Activated CD4-positive, alpha-beta memory T cell treated with anti-CD3 and anti-CD28 coated beads for 36 hours (primary cell): ENCODE results near the gene LRRC3. TPM values are rescaled to one million over a fixed set of nuclear protein-coding genes. Genes with fewer than 3 reads are reported as not detected.
A peak's percentile ranks its signal among the peaks of the same experiment; 100 is the strongest.

Source experiments
- CTCF ChIA-PET: fragments of 350-600 bp; sonication (Branson Sonifier 250); formaldehyde crosslinking; loops from one replicate; lab custom pipeline; 2021; ENCODE audit warnings: antibody characterized with exemption, inconsistent platforms; lab: Charles Lee
- POLR2A ChIA-PET: fragments of 350-600 bp; sonication (Branson Sonifier 250); formaldehyde crosslinking; loops from one replicate; lab custom pipeline; 2021; ENCODE audit warnings: antibody characterized with exemption; lab: Charles Lee
- DNase-seq: peaks from one replicate; pipeline ENCODE4 v3.0.0-alpha.2; 2020
- H3K27ac Mint-ChIP-seq: one replicate; pipeline ENCODE4 v1.8.0; 2021; ENCODE audit warnings: mixed read lengths
- H3K27me3 Mint-ChIP-seq: one replicate; pipeline ENCODE4 v1.8.0; 2021; ENCODE audit warnings: mixed read lengths
- H3K36me3 Mint-ChIP-seq: one replicate; pipeline ENCODE4 v1.8.0; 2021; ENCODE audit warnings: mixed read lengths
- H3K4me1 Mint-ChIP-seq: one replicate; pipeline ENCODE4 v1.8.0; 2021; ENCODE audit warnings: low read depth, mixed read lengths
- H3K4me3 Mint-ChIP-seq: one replicate; pipeline ENCODE4 v1.8.0; 2021; ENCODE audit warnings: mild to moderate bottlenecking, mixed read lengths
- H3K9me3 Mint-ChIP-seq: one replicate; pipeline ENCODE4 v1.8.0; 2021; ENCODE audit warnings: mixed read lengths
- intact Hi-C: fragments of 100-400 bp; cut with micrococcal nuclease; formaldehyde crosslinking; loops from one replicate; pipeline ENCODE4 v1.15.1; 2023
- total RNA-seq, 2 experiments: library from RNA; stranded (reverse); gene quantifications; one replicate each; pipeline ENCODE4 v1.2.3, GENCODE V29; 2021

The LRRC3 gene
- total RNA-seq, 2 experiments from 2014 or later: 2.6 to 2.8 TPM

GRCh38 chr21:44444286-44444931 lies 10.9 kb upstream of the LRRC3 start:
- ChIA-PET CTCF (interaction anchor here (1.0 kb wide), 1 partner anchor 298 kb away, joined by 3 read pairs; no protein-coding TSS in a partner anchor), POLR2A (no interaction called here)
- no peak overlapping the region for H3K4me3 Mint-ChIP-seq
- no peak overlapping the region for H3K27ac Mint-ChIP-seq
- no peaks in the 10 kb centered on the region for H3K4me1 Mint-ChIP-seq
- peaks cover 6% of the 10 kb centered on the region for H3K27me3 Mint-ChIP-seq
- no peaks in the 10 kb centered on the region for H3K36me3 Mint-ChIP-seq
- no peak for DNase-seq
- no peaks in the 10 kb centered on the region for H3K9me3 Mint-ChIP-seq
- intact Hi-C loops: no loop called here

- Mint-ChIP-seq H3K4me3 (no peak overlapping the region), H3K4me1 (no peaks in the 10 kb centered on the region), H3K27me3 (peaks cover 6% of the 10 kb centered on the region), H3K36me3 (no peaks in the 10 kb centered on the region), H3K27ac (no peak overlapping the region), H3K9me3 (no peaks in the 10 kb centered on the region)
- DNase-seq: no peak
- intact Hi-C loops: no loop called here
- ChIA-PET POLR2A (no interaction called here), CTCF (interaction anchor here (1.0 kb wide), 1 partner anchor 297 kb away, joined by 3 read pairs; no protein-coding TSS in a partner anchor)
Observed at GRCh38 chr21:44445145-44445812, 10.0 kb upstream of the LRRC3 start.

GRCh38 chr21:44448651-44449131 lies 6.6 kb upstream of the LRRC3 start:
- H3K4me3 Mint-ChIP-seq: no peak overlapping the region
- CTCF ChIA-PET: no interaction called here
- H3K9me3 Mint-ChIP-seq: peaks cover 6% of the 10 kb centered on the region
- peak overlapping the region; percentile 5 for H3K27ac Mint-ChIP-seq
- no peaks in the 10 kb centered on the region for H3K36me3 Mint-ChIP-seq
- POLR2A ChIA-PET: no interaction called here
- intact Hi-C loops: no loop called here
- no peaks in the 10 kb centered on the region for H3K4me1 Mint-ChIP-seq
- DNase-seq: no peak
- peaks cover 15% of the 10 kb centered on the region for H3K27me3 Mint-ChIP-seq

DNA sequence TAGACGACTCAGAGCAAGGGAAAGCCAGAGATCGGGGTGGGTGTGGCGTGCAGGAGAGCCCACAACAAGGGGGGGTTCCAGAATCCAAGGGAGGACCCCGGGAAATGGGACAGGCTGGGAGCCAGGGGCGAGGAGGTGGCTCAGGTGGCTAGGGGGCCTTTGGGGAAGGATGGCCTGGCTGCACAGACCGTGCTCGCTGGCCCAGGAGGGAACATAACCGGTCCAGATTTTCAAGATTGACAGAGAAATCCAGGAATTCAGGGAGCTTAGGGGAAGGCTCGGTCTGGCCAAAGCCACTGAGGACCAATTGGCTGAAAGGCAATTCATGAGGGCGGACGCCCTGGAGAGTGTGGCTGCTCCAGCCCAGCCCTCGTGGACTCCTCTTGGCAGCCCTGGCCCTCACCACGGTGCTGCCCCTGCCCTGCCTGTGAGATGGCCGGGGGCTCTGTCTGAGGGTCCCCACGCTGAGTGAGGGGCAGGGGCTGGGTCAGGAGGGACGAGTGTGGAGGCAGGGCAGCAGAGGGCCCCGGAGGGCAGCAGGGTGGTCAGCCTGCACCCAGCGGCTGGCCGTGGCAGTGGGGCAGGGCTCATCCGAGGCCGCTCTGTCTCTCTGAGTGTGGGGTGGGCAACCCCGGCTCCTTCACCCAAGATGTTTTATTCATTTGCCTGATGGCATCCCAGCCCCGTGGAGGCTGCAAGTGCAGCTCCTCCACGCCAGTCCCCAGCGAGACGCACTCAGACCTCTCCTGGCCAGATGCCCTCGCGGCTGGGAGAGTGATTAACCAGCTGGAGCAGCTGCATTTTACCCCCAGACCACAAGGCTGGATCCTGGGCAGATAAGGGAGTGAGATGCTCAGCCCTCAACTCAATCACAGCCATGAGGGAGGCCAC lies 5.6 kb upstream of the LRRC3 start:
- Mint-ChIP-seq H3K9me3 (peaks cover 12% of the 10 kb centered on the region), H3K36me3 (no peaks in the 10 kb centered on the region), H3K27me3 (peaks cover 15% of the 10 kb centered on the region), H3K4me1 (no peaks in the 10 kb centered on the region), H3K4me3 (no peak overlapping the region), H3K27ac (no peak overlapping the region)
- CTCF ChIA-PET: no interaction called here
- intact Hi-C loops: loop anchor here (10.0 kb wide), 1 partner anchor 115 kb away; the partner anchor contains the start of gene CFAP410
- DNase-seq: no peak
- POLR2A ChIA-PET: no interaction called here

DNA sequence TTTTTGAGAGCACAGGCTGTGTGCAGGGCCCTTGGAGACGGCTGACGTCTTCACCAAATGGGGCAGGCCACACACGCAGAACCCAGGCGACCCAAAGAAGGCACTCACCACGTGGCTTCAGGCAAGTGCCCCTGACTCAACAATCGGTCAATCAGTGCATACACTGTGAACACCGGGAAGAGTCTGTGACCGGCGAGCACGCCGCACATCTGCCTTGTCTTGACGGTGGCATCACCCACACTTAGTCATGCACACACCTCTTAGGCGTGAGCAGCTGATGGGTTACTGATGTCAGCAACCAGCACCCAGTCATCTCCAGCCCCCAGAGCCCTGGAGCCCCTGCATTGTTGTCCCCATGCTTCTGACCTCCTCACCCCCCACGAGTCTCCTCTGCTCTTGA lies 4.9 kb upstream of the LRRC3 start:
- intact Hi-C loops: loop anchor here (10.0 kb wide), 1 partner anchor 116 kb away; the partner anchor contains the start of gene CFAP410
- H3K4me3 Mint-ChIP-seq: no peak overlapping the region
- H3K4me1 Mint-ChIP-seq: no peaks in the 10 kb centered on the region
- H3K9me3 Mint-ChIP-seq: peaks cover 12% of the 10 kb centered on the region
- no peak for DNase-seq
- no peak overlapping the region for H3K27ac Mint-ChIP-seq
- H3K27me3 Mint-ChIP-seq: peaks cover 12% of the 10 kb centered on the region
- ChIA-PET POLR2A (no interaction called here), CTCF (no interaction called here)
- H3K36me3 Mint-ChIP-seq: no peaks in the 10 kb centered on the region

GRCh38 chr21:44450999-44451398 lies 4.3 kb upstream of the LRRC3 start:
- peaks cover 11% of the 10 kb centered on the region for H3K27me3 Mint-ChIP-seq

DNA sequence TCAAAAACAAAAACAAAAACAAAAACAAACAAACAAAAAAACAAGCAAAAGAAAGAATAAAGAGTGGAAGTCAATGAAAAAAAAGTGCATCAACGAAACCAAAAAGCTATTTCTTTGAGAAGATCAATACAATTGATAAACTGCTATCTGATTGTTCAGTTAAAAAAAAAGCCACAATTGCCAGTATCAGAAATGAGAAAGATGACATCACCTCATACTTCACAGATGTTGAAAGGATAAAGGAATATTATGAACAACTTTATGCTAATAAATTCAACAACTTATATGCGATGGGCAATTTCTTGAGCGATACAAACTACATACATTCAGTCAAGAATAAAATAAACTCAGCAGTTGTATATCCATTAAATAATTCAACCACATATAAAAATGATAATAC lies 2.2 kb upstream of the LRRC3 start:
- ChIA-PET CTCF (no interaction called here), POLR2A (no interaction called here)
- Mint-ChIP-seq H3K27ac (no peak overlapping the region), H3K36me3 (no peaks in the 10 kb centered on the region), H3K4me1 (no peaks in the 10 kb centered on the region), H3K27me3 (peaks cover 9% of the 10 kb centered on the region), H3K4me3 (no peak overlapping the region), H3K9me3 (peaks cover 12% of the 10 kb centered on the region)
- intact Hi-C loops: loop anchor here (10.0 kb wide), 1 partner anchor 118 kb away; the partner anchor contains the start of gene CFAP410
- DNase-seq: no peak

More at GRCh38 chr21:44450999-44451398, 4.3 kb upstream of the LRRC3 start:
- peaks cover 12% of the 10 kb centered on the region for H3K9me3 Mint-ChIP-seq
- H3K27ac Mint-ChIP-seq: no peak overlapping the region
- ChIA-PET POLR2A (no interaction called here), CTCF (no interaction called here)
- DNase-seq: no peak
- intact Hi-C loops: loop anchor here (10.0 kb wide), 1 partner anchor 116 kb away; the partner anchor contains the start of gene CFAP410
- H3K36me3 Mint-ChIP-seq: no peaks in the 10 kb centered on the region
- no peak overlapping the region for H3K4me3 Mint-ChIP-seq
- no peaks in the 10 kb centered on the region for H3K4me1 Mint-ChIP-seq

- POLR2A ChIA-PET: no interaction called here
- DNase-seq: no peak
- intact Hi-C loops: loop anchor here (2.0 to 10.0 kb wide), 2 partner anchors 25 to 119 kb away; partner anchors contain the start of gene CFAP410
- CTCF ChIA-PET: no interaction called here
- H3K36me3 Mint-ChIP-seq: no peaks in the 10 kb centered on the region
- peaks cover 12% of the 10 kb centered on the region for H3K9me3 Mint-ChIP-seq
- no peak overlapping the region for H3K4me3 Mint-ChIP-seq
- no peak overlapping the region for H3K27ac Mint-ChIP-seq
- H3K27me3 Mint-ChIP-seq: peaks cover 9% of the 10 kb centered on the region
- H3K4me1 Mint-ChIP-seq: no peaks in the 10 kb centered on the region
Observed at GRCh38 chr21:44454058-44454457, 1.3 kb upstream of the LRRC3 start.

GRCh38 chr21:44455524-44456213 lies 359 bp downstream of the LRRC3 start:
- Mint-ChIP-seq H3K4me3 (peak overlapping the region; percentile 69), H3K27me3 (peaks cover 6% of the 10 kb centered on the region), H3K9me3 (peaks cover 12% of the 10 kb centered on the region), H3K36me3 (no peaks in the 10 kb centered on the region), H3K4me1 (no peaks in the 10 kb centered on the region), H3K27ac (no peak overlapping the region)
- ChIA-PET CTCF (interaction anchor here (0.8 to 0.9 kb wide), 2 partner anchors 114 to 152 kb away, joined by 3 to 4 read pairs; no protein-coding TSS in a partner anchor), POLR2A (no interaction called here)
- peak; percentile 57 for DNase-seq
- intact Hi-C loops: loop anchor here (2.0 to 10.0 kb wide), 2 partner anchors 27 to 121 kb away; partner anchors contain the start of gene CFAP410

DNA sequence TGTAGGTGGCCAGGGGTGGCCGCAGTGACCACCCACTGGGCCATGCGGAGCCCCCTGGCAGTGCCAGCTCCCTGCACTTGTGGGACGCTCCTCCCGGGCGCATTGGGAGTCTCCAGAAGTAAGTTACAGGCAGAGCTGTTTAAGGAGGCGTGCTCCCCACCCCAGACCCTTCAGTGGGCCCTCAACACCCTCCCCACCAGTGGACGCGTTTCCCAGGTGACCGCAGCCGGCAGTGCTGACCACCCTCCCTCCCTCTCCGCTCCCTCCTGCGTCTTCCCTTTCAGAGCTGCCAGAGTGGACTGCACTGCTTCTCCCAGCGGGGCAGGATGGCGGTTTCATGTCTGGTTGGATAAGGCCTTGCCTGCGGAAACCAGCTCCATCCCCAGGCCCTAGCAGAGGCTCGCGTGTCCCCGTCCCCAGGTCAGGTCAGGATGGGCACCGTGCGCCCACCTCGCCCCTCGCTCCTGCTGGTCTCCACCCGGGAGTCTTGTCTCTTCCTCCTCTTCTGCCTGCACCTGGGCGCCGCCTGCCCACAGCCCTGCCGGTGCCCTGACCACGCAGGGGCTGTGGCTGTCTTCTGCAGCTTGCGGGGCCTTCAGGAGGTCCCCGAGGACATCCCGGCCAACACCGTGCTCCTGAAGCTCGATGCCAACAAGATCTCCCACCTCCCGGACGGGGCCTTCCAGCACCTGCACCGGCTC lies 1.1 kb downstream of the LRRC3 start:
- peaks cover 4% of the 10 kb centered on the region for H3K27me3 Mint-ChIP-seq
- no peak for DNase-seq
- H3K36me3 Mint-ChIP-seq: no peaks in the 10 kb centered on the region
- no peaks in the 10 kb centered on the region for H3K4me1 Mint-ChIP-seq
- no peak overlapping the region for H3K27ac Mint-ChIP-seq
- peaks cover 12% of the 10 kb centered on the region for H3K9me3 Mint-ChIP-seq
- intact Hi-C loops: loop anchor here (10.0 kb wide), 1 partner anchor 122 kb away; the partner anchor contains the start of gene CFAP410
- peak overlapping the region; percentile 61 for H3K4me3 Mint-ChIP-seq
- ChIA-PET CTCF (interaction anchor here (0.8 kb wide), 1 partner anchor 152 kb away, joined by 3 read pairs; no protein-coding TSS in a partner anchor), POLR2A (no interaction called here)
